WTC11 (cell line): ENCODE data around the gene LCNL1.

Experiments used
- SMAD3 ChIP-seq: sonication (generic); formaldehyde crosslinking; IDR thresholded peaks from 2 replicates; pipeline ENCODE4 v1.8.0; 2022; ENCODE audit warnings: missing genetic modification reagents, mild to moderate bottlenecking, borderline replicate concordance
- SP1 ChIP-seq: sonication (generic); formaldehyde crosslinking; conservative IDR thresholded peaks from 2 replicates; pipeline ENCODE4 v1.8.1; 2022; ENCODE audit warnings: missing genetic modification reagents
- ZNF416 ChIP-seq: fragments of 250-450 bp; sonication (Bioruptor Pico); IDR thresholded peaks from 2 replicates; pipeline ENCODE4 v1.9.0; 2021; ENCODE audit warnings: mild to moderate bottlenecking, inconsistent platforms
- TF ChIP-seq, protein P1 (sequence below): sonication (generic); formaldehyde crosslinking; IDR thresholded peaks from 2 replicates; pipeline ENCODE4 v1.8.0; 2022; ENCODE audit warnings: mild to moderate bottlenecking, missing genetic modification reagents
- TF ChIP-seq, protein P2 (sequence below): fragments of 200-600 bp; IDR thresholded peaks from 2 replicates; pipeline ENCODE4 v1.8.0; 2022; ENCODE audit warnings: antibody characterized with exemption
- TF ChIP-seq, protein P3 (sequence below): sonication (generic); formaldehyde crosslinking; IDR thresholded peaks from 2 replicates; pipeline ENCODE4 v1.8.1; 2022; ENCODE audit warnings: mild to moderate bottlenecking, moderate library complexity, missing genetic modification reagents

DNA sequence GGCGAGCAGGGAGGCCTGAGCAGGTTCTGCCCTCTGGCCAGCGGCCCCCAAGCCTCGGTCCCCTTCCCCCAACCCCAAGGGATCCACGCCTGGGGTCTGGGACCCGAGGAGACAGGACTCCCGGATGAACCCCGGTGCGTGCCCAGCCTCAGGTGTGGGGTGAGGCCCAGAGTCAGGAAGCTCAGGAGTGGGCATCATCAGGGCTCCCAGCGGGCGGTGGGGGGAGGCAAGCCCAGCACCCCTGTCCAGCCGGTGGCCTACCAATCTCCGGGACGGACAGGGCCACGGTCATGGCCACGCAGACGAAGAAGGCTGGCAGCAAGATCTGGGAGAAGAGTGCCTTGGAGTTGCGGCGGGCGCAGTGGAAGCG, 30.8 kb downstream of the LCNL1 start:
- TF ChIP-seq SMAD3 (no peak), ZNF416 (CRISPR knock-in tag) (no peak), SP1 (CRISPR knock-in tag) (no peak)
- TF ChIP-seq, protein P1, sequence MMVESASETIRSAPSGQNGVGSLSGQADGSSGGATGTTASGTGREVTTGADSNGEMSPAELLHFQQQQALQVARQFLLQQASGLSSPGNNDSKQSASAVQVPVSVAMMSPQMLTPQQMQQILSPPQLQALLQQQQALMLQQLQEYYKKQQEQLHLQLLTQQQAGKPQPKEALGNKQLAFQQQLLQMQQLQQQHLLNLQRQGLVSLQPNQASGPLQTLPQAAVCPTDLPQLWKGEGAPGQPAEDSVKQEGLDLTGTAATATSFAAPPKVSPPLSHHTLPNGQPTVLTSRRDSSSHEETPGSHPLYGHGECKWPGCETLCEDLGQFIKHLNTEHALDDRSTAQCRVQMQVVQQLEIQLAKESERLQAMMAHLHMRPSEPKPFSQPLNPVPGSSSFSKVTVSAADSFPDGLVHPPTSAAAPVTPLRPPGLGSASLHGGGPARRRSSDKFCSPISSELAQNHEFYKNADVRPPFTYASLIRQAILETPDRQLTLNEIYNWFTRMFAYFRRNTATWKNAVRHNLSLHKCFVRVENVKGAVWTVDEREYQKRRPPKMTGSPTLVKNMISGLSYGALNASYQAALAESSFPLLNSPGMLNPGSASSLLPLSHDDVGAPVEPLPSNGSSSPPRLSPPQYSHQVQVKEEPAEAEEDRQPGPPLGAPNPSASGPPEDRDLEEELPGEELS (CRISPR knock-in tag) = no peak
- TF ChIP-seq, protein P2, sequence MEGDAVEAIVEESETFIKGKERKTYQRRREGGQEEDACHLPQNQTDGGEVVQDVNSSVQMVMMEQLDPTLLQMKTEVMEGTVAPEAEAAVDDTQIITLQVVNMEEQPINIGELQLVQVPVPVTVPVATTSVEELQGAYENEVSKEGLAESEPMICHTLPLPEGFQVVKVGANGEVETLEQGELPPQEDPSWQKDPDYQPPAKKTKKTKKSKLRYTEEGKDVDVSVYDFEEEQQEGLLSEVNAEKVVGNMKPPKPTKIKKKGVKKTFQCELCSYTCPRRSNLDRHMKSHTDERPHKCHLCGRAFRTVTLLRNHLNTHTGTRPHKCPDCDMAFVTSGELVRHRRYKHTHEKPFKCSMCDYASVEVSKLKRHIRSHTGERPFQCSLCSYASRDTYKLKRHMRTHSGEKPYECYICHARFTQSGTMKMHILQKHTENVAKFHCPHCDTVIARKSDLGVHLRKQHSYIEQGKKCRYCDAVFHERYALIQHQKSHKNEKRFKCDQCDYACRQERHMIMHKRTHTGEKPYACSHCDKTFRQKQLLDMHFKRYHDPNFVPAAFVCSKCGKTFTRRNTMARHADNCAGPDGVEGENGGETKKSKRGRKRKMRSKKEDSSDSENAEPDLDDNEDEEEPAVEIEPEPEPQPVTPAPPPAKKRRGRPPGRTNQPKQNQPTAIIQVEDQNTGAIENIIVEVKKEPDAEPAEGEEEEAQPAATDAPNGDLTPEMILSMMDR = no peak
- TF ChIP-seq, protein P3, sequence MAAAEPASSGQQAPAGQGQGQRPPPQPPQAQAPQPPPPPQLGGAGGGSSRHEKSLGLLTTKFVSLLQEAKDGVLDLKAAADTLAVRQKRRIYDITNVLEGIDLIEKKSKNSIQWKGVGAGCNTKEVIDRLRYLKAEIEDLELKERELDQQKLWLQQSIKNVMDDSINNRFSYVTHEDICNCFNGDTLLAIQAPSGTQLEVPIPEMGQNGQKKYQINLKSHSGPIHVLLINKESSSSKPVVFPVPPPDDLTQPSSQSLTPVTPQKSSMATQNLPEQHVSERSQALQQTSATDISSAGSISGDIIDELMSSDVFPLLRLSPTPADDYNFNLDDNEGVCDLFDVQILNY (CRISPR knock-in tag) = no peak
